Ecto neural progenitor cell (in vitro differentiated cells): ENCODE results near the gene PTK6.
A peak's percentile ranks its signal among the peaks of the same experiment; 100 is the strongest.

Source experiments
- DNase-seq: peaks from one replicate; pipeline ENCODE4 v3.0.0-alpha.2; 2018; ENCODE audit warnings: low spot score

PTK6 gene

GRCh38 chr20:63543131-63543530, 6.0 kb upstream of the PTK6 start:
- no peak for DNase-seq

DNA sequence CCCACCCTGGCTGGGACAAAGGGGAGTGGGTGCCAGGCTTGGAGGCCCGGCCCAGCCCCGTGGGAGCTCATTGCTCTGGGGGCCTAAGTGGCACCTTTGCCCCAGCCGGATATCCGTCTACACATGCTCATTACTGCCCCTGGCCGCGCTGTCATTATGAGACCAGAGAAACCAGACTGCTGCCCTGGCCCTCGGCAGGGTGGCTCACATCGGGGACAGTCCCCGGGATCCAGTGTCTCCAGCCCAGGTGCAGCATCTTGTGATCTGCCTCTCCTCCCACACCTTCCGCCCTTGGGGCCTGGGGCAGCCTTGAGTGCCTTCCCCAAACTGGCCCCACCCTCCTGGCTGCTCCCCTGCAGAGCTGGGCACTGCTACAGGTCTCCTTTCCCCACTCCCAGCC, 5.5 kb upstream of the PTK6 start:
- no peak for DNase-seq

- DNase-seq, result no peak
These were observed 4.9 kb upstream of the PTK6 start for GRCh38 chr20:63542031-63542559.

DNA sequence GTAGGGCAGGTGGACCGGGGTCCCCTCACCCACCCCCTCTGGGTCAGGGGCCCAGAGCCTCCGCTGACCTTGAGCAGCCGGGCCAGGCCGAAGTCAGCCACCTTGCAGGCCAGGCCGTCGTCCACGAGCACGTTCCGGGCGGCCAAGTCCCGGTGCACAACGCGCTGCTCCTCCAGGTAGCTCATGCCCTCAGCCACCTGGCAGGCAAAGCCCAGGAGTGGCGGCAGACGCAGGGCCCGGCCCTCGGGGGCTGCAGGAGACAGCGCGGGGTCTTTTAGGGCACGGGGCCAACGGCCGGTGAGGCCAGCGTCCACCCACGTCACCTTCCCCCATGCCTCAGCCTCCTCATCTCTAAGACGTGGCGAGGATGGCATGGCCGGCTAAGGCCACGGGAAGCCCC, 4.2 kb upstream of the PTK6 start:
- no peak for DNase-seq

- DNase-seq, result no peak
These were observed 3.4 kb upstream of the PTK6 start for GRCh38 chr20:63540417-63541186.

DNA sequence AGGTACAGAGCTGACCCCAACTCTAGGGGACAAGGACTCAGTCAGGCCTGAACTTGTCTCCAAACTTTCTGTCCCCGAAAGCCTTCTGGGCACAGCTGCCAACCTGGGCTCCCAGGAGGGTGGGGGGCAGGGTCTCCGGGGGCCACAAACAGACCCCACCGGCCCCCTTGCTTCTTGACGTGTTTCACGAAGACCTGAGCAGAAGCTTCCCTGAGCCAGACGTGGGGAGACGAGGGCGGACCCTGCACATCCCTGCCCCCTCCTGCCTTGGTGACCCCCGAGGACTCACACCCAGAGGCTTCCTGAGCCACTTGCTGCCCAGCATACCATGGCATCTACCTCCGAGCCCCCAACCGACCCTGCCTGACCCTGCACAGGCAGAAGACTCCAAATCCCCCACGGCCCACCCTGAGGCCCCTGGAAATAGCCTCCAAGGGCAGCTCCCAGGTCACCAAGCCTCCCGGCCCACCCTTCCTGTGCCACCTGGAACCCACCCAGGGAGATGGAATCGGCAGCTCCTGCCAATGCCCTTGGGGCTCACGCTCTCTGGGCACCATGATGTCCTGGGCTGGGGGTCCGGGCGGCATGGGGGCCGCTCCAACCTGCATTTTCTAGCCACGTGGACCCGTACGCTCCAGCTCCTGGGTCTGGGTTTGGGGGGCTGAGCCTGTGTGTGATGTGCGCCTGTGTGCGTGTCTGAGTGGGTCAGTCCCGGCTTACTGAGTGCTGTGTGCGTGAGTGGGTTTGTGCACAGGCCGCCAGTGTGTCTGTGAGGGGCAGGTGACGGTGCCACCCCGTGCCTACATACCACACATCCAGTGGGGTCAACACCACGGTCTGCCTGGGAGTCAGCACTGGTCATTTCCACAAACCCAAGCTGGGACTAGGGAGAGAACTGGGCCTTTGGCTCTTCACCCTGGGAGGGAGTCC, 2.5 kb upstream of the PTK6 start:
- no peak for DNase-seq

- no peak for DNase-seq
These were observed 1.9 kb upstream of the PTK6 start for GRCh38 chr20:63539092-63539430.

DNA sequence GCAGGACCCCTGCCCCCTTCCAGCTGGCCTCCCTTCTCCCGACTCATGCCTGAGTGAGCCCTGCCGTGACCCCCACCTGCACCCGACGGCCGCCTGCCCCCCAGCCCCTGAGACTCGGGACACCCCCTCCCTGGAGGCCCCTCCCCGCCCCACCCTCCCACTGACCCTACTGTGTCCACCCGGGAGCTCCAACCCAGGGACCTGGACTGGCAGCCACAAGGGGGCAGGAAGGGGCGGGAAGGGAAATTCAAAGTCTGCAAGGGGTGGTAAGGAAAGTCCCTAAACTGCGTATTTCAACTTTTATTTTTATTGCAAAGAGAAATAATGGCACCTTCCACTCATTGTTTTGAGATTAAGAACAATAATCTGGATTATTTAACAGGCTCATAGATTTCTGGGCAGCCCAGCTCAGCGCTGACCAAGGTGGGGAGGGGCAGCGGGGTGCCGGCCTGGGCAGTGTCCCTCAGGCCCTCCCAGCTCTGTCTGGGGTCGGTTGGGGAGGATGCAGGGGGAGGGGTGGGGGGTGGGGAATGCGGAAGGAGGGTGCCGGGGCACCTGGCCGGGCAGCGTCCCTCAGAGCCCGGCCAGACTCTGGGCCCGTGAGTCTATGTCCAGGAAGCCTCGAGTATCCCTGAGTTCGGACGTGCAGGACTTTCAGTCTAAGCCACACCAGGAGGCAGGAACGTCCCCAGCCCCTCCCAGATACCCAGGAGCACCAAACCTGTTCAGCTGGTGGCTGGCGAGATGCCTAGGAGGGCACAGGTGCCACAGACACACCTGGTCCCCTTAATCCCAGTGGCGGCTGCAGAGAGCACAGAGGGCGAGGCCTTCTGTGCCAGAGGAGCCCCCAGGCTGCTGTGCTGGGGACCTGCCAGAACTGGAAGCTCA, 1.3 kb upstream of the PTK6 start:
- DNase-seq, result no peak

DNA sequence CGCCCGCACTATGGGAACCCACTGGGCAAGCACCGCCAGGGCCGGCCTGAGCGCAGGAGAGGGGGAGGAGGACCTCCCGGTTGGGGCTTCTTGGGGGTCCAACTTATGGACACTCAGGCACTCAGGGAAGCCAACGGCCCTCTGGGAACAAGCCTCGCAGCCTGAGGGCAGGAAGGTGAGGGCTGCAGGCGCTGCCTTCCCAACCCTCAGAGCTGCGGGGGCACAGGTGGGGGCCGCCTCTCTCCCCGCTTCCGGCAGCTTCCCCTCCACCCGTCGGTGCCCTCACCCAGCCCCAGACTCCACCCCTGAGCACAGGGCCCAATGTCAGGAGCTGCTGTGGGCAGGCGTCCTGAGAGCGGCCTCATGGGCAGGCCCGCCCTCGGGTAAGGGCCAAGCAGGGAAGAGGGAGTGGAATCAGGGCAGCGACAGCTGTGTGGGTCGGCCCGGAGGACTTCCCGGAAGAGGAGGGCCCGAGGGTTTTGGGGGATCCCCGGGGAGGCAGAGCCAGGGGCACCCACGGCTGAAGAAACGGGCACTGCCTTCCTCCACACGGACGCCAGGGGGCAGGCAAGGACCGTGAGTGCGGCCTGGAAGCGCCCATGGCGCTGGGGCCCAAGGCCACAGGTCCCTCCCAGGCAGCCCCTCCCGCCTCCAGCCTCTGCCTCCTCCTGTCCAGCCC, 488 bp upstream of the PTK6 start:
- peak; percentile 94 for DNase-seq

GRCh38 chr20:63536241-63536977, 767 bp downstream of the PTK6 start:
- no peak for DNase-seq

- DNase-seq, result no peak
These were observed 2.1 kb downstream of the PTK6 start for GRCh38 chr20:63534831-63535651.

DNA sequence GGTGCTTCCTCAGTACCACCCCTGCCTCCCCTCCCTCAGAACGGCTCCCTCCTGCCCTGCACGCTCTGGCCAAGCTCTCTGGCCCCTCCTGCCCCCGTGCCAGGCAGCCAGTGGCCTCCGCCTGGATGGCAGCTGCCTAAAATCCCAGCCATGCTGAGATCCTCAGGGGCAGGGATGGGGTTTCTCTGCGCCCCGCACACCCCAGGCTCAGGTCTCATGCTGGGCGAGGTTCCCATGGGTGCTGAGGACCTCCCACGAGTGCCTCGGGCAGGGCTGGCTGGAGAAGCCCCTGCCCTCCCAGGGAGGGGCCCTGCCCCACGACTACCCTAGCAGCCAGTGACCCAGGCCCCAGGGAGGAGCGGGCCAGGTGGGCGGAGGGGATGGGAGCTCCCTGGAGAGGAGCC, 2.7 kb downstream of the PTK6 start:
- DNase-seq, result no peak

DNA sequence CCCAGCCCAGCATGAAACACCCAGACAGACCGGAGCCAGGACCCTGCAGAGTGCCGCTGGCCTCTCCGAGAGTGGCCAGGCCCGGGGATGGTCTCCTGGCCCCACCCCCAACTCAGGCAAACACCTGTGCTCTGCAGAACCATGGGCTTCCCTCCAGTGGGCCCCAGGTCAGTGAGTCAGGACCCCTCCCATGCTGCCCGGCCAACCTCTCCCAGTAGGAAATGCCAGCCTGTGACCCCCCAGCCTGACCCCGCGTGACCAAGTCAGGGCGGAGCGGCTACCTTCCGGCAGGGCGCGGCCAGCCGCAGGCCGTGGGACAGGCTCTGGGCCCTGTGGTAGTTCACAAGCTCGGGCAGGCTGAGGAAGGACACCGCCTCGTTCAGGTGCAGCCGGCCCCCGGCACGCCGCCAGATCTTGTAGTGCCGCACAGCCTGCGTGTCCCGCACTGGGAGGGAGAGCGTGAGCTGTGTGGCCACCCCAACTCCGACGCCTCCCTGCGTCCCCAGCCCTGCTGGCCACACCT, 3.2 kb downstream of the PTK6 start:
- DNase-seq, result no peak

- DNase-seq, result no peak
These were observed 3.8 kb downstream of the PTK6 start for GRCh38 chr20:63533388-63533787.

DNA sequence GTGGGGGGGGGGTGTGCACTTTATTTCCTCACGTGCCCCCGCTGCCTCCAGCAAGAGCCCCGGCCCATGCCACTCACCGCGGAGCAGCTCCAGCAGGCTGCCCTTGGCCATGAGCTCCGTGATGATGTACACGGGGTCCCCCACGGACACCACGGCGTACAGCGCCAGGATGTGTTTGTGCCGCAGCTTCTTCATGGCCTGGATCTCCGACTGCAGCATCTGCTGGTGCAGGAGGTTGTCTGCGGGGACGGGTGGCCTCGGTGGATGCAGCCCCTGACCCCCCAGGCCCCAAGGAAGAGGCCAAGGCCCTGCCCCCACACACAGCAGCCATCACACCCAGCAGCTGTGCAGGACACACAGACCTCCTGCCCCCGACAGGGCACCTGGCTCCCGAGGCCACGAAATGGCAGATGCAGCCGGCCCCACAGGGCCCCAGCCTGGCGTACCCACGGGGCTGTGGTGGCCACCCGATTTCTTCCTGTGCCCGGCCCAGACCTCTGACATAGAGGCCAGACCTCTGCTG, 4.7 kb downstream of the PTK6 start:
- no peak for DNase-seq

GRCh38 chr20:63531686-63532448, 5.3 kb downstream of the PTK6 start:
- DNase-seq, result no peak

DNA sequence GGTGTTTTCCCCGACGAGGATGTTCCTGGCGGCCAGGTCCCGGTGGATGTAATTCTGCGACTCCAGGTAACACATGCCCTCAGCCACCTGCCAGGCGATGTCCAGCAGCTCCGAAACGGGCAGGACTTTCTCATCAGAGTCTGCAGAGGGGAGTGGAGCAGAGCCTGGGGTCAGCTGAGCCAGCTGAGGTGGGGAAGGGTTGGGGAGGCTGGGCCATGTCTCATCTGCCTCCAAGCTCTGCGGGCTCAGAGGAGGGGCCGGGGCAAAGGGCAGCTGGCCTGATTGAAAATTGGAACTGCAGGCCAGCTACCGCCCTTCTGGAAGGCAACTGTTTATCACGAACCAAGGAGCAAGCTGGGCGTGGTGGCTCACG, 6.4 kb downstream of the PTK6 start:
- no peak for DNase-seq

- no peak for DNase-seq
These were observed 7.1 kb downstream of the PTK6 start for GRCh38 chr20:63529861-63530787.
